ENCODE data around the gene PDE4B.
A peak's percentile ranks its signal among the peaks of the same experiment; 100 is the strongest.

The PDE4B gene

DNA sequence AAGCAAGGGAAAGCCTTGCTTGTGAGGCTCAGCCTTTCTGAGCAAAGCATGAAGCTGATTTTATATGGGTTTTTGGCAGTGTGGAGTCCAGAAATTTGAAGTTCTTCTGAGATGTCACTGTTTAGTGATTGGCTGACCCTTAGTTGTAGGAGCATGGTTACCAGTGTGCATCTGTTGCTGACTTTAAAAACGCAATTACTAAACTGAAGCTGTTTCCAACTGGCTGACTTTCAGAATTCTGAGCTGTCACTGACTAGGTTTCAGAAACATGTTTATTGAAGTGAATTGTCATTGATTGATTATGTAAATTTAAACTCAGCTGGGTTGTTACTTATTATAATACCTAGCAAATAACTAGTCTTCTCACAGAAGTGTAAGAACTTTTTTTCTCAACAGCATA, 89.4 kb downstream of the PDE4B start:
- DNase-seq (ENCODE audit: low read depth, low spot score), result no peak

DNA sequence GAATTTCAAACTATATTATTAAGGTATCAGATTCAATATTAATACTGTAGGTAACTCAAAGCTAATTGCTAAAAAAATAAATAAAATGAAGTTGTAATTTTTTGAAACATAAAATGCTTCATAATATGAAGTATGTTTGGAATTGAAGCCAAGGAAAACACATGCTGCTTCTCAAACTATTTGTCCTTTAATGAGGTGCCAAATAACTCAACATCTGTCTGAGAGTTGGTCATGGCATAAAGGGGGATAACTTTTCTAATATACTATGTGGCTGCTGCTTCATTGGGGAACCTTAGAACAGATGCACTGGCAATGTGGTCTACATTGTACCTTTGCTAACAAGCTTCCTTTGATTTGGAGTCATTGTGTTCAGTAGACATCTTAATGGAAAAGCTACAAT, 96.7 kb downstream of the PDE4B start:
- no peak for DNase-seq (ENCODE audit: low read depth, low spot score)

DNA sequence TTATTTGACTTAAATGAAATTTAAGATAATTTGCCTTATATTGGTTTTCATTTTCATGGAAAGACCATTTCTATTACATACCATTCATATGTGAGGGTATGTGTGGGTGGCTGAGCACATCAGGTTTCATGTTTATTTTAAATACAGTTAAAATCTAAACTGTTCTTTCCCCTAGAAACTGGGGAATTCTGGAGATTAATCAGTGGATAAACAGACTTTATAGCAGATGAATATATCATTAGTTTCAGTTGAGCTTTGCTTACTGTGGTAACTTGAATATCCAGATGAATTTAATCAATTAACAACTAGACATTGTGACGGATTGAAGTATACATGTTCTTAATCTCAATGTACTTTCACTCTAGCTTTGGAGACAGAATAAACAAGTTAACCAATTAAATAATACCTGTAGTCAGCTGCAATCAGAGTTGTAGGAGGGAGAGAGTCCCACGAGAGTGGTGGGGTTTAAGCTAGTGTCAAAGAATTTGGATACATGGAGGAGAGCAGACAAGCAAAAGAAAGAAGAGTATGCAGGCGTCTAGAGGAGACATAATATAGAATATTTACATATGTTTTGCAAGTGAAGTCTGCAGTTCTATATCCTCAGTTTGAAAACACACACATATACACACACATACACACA, 97.6 kb downstream of the PDE4B start:
- DNase-seq (ENCODE audit: low read depth, low spot score), result no peak

DNA sequence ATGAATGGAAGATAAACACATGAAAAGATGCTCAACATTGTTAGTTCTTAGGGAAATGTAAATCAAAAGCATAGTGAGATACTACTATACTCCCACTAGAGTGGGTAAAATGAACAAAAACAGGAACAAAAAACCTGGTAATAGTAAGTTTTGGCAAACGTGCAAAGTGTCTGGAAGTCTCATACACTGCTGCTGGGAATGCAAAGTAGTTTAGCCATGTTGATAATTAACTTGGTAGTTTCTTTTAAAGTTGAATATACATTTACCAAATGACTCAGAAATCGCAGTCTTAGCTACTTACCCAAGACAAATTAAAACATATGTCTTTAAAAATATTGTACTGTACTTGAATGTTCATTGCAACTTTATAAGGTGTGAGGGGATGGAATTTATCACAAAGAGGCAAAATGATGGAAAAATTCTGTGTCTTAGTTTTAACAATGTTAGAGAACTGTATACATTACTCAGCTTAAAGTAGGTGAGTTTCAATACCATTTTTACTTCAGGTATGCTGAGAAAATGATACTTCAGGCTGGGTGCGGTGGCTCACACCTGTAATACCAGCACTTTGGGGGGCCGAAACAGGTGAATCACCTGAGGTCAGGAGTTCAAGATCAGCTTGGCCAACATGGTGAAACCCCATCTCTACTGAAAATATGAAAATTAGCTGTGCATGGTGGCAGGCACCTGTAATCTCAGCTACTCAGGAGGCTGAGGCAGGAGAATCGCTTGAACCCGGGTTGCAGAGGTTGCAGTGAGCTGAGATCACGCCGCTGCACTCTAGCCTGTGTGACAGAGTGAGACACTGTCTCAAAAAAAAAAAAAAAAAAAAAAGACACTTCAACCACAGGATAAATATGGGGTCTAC, 102.3 kb downstream of the PDE4B start:
- DNase-seq (ENCODE audit: low read depth, low spot score), result no peak

DNA sequence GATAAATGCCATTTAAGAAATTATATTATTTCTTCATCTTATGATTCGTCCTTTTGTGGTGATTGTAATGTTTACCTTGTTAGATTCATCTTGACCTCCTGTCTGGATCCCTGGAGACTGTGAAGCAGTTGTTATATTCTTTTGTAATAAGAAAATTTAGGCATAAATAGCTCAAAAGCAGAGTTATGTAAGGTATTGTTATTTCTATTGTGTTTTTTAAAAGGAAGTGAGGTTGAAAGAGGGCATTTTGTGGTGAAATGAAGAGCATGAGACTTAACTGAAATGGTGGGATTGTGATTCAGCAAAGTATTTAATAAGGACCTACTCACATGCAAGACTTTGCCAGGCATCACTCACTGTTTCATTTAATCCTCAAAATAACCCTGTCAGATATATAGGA, 104.0 kb downstream of the PDE4B start:
- DNase-seq (ENCODE audit: low read depth, low spot score), result no peak

DNA sequence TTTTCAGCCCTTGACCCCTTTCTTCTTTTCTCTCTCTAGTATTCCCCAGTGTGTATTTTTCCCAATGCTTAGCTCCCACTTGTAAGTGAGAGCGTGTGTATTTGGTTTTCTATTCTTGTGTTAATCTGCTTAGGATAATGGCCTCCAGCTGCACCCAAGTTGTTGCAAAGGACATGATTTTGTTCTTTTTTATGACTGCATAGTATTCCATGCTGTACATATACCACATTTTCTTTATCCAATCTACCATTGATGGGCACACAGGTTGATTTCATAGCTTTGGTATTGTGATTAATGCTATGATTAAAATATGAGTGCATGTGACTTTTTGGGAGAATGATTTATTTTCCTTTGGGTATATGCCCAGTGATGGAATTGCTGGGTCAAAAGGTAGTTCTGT, 104.8 kb downstream of the PDE4B start:
- no peak for DNase-seq (ENCODE audit: low read depth, low spot score)

GRCh38 chr1:65904681-65905083, 112.0 kb downstream of the PDE4B start:
- DNase-seq (ENCODE audit: low read depth, low spot score), result no peak

GRCh38 chr1:65910432-65910831, 117.7 kb downstream of the PDE4B start:
- no peak for DNase-seq (ENCODE audit: low read depth, low spot score)

DNA sequence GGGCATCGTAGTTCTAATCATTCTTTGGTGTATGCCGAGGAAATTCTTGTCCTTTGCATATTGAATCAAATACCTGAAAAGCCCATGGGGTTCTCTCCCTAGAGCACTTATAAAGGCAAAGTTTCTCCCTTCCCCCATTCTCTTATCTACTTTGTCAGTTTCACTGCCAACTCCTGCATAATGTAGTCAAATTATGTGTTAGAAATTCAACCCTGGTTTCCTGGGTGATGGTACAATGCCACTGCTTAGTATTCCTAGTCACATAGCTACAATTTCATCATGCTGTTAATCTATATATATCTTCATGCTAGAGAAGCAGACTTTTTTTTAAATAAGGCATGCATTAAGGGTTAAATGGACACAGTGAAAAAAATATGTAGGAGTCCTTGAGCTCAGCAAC, 119.0 kb downstream of the PDE4B start:
- peak; percentile 52 for DNase-seq (ENCODE audit: low read depth, low spot score)

DNA sequence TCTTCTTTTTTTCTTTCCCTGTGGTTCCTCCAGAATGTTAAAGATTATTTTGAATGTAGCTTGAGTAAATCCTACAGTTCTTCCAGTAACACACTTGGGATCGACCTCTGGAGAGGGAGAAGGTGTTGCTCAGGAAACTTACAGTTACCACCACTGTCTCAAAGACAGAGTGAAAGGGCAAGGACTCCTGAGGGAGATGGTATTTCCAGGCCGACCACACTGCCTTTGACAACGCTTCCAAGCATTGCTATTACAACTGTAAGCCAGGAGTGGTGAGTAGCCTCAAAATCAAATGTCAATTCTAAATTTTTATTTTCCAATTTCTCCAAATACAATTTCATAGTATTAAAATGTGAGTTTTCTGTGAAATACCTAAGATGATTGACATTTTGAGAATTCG, 125.9 kb downstream of the PDE4B start:
- DNase-seq (ENCODE audit: low read depth, low spot score), result no peak

DNA sequence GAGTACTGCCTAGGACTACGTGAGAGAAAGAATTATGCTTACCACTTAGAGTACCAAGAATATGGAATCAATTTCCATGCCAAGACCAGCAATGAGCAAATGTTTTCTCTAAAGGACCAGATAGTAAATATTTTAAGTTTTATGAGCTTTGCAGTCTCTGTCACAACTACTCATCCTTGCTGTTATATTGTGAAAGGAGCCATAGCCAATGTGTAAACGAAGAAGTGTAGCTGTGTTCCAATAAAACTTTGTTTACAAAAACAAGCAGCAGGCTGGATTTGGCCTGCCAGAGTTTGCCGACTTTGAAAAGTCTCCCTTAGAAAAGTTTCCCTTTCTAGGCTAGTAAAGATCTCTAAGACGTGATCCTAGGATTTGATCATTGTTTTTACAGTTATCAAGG, 128.8 kb downstream of the PDE4B start:
- DNase-seq (ENCODE audit: low read depth, low spot score), result no peak

GRCh38 chr1:65924471-65924870, 131.8 kb downstream of the PDE4B start:
- peak; percentile 76 for DNase-seq (ENCODE audit: low read depth, low spot score)

DNA sequence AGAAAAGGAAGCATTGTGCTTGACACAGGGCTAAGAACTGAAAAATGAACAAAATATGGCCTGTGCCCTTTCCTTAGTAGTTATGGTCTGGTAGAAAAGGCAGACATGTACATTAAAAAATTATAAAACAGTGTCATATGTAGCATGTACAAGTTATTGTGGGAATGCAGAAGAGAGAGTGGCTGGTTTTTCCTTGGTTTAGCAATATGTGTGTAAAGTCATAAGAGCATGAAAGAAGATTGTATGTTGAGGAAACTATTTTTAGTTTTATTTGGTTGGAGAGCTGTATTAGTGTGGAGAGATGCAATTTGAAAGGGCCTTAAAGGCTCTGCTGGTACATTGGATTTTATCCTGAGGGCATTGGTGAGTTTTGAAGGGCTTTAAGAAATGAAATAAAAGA, 145.8 kb downstream of the PDE4B start:
- no peak for DNase-seq (ENCODE audit: low read depth, low spot score)

GRCh38 chr1:65939191-65939590, 146.5 kb downstream of the PDE4B start:
- DNase-seq (ENCODE audit: low read depth, low spot score), result no peak

DNA sequence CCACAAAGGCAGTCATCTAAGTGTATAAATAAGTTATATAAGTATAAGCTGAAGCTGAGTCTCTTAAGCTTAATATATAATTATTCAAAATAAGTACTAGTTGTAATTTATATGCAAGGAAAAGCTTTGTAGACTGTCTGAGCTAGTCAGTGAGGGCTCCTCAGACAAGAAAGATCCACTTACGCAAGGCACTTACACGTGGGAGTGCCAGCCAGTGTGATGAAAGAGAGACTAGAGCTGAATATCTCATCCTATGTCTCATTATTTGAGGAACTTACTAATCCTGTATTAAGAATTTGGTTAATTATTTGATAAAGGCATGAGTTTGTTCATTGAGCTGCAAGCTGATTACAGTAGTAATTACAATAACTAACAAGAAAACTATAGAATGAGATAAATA, 146.9 kb downstream of the PDE4B start:
- DNase-seq (ENCODE audit: low read depth, low spot score), result no peak

GRCh38 chr1:65940126-65940525, 147.4 kb downstream of the PDE4B start:
- no peak for DNase-seq (ENCODE audit: low read depth, low spot score)

GRCh38 chr1:65942476-65942875, 149.8 kb downstream of the PDE4B start:
- no peak for DNase-seq (ENCODE audit: low read depth, low spot score)

GRCh38 chr1:65946376-65946775, 153.7 kb downstream of the PDE4B start:
- DNase-seq (ENCODE audit: low read depth, low spot score), result no peak

- DNase-seq (ENCODE audit: low read depth, low spot score), result no peak
These were observed 154.3 kb downstream of the PDE4B start for GRCh38 chr1:65946960-65947359.

GRCh38 chr1:65948609-65949229, 156.0 kb downstream of the PDE4B start:
- DNase-seq (ENCODE audit: low read depth, low spot score), result peak; percentile 57

DNA sequence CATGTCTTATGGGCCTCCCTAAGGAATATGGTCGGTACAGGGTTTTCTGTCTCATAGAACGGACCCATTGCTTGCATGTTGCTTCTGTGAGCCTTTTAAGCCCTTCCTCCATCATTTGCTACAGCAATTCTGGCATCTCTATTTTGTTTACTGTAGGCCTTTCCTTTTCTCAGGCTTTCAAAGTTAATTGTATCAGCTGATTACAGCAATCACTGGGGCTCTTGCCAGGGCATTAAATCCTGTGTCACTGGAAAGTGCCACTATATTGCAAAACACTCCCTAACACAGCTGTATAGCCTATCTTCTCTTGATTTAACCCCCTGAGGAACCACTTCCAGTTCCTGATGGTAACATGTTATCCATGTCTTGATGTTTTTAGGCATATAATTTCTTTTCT, 156.5 kb downstream of the PDE4B start:
- no peak for DNase-seq (ENCODE audit: low read depth, low spot score)

- no peak for DNase-seq (ENCODE audit: low read depth, low spot score)
These were observed 157.2 kb downstream of the PDE4B start for GRCh38 chr1:65949933-65950332.

- no peak for DNase-seq (ENCODE audit: low read depth, low spot score)
These were observed 160.0 kb downstream of the PDE4B start for GRCh38 chr1:65952696-65953095.
